GM19468 (cell line): ENCODE results near the gene SSMEM1.
"Not testable (repeated sequence)": the region's sequence is repeated elsewhere in the genome, so short reads cannot be mapped to it uniquely, and the experiment has no call there.

Experiments used
- ATAC-seq: cut with Tn5 transposase; IDR thresholded peaks from one replicate; pipeline ENCODE4 v1.9.1; 2021; ENCODE audit warnings: mild to moderate bottlenecking, moderate library complexity, moderate number of reproducible peaks; ENCODE audit not compliant: unreplicated experiment; ENCODE audit errors: extremely low read depth

SSMEM1 gene

GRCh38 chr7:130243486-130243885 lies 35.8 kb downstream of the SSMEM1 start:
- not testable (repeated sequence) for ATAC-seq

GRCh38 chr7:130246491-130246890 lies 38.8 kb downstream of the SSMEM1 start:
- ATAC-seq = not testable (repeated sequence)

DNA sequence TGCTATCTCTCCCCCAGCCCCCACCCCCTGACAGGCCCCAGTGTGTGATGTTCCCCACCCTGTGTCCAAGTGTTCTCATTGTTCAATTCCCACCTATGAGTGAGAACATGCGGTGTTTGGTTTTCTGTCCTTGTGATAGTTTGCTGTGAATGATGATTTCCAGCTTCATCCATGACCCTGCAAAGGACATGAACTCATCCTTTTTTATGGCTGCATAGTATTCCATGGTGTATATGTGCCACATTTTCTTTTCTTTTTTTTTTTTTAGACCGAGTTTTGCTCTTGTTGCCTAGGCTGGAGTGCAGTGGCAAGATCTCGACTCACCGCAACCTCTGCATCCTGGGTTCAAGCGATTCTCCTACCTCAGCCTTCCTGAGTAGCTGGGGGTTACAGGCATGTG lies 41.2 kb downstream of the SSMEM1 start:
- ATAC-seq = not testable (repeated sequence)

- not testable (repeated sequence) for ATAC-seq
Measured at GRCh38 chr7:130249626-130250025, 42.0 kb downstream of the SSMEM1 start.

GRCh38 chr7:130254555-130254954 lies 46.9 kb downstream of the SSMEM1 start:
- no peak for ATAC-seq

DNA sequence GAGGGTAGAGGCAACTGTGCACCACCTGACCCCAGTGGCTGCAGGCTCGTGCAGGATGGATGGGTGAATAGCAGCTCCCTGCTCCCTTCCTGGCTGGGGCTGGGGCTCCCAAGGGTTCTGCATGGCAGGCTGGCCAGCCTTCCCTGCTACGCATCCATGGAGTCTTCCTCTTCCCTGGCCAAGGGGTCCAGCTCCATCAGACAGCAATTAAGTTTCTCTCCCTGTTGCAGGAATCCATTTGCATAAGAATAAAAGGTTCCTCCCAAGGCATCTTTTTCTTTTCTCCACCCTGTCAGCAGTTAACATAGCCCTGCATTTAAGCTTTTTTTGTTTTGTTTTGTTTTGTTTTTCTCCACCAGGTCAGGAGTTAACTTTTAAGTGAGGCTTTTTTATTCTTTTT lies 49.0 kb downstream of the SSMEM1 start:
- ATAC-seq = no peak

GRCh38 chr7:130258494-130259078 lies 50.9 kb downstream of the SSMEM1 start:
- ATAC-seq = no peak

DNA sequence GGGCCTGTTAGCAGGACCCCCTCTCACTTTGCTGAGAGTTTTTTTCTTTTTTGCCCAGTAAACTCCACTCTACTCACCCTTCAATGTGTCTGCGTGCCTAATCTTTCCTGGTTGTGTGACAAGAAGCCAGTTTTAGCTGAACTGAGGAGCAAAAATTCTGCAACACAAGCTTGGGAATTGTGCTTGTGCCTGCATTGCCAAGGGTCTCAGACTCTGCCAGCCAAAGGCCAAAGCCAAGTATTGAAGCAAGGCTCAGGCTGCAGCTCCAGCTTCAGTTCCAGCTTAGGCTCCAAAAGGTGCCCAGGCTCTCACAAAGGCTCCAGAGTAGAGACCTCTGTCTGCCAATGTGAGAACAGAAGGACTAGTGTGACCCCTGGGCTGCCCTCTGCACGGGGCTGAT lies 54.8 kb downstream of the SSMEM1 start:
- ATAC-seq = no peak

DNA sequence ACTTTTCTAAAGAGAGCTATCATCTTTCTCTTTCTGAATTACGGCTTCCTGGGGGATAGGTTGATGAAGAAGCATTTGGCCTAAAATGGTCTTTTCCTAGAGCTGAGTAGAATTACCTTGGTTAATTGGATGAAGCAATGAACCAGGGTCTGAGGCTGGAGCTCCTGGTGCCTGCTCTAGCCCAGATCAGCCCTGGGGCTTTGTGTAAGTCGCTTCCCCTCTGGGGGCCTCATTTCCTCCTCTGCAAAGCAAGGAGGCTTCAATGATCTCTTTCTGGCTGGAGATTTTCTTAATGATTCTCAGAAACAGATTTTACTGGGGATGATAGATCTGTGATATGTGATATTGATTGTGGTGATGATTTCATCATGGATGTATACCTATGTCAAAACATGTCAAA lies 55.5 kb downstream of the SSMEM1 start:
- no peak for ATAC-seq
